ENCODE data around the gene KLHL33. TPM values are rescaled to one million over a fixed set of nuclear protein-coding genes. Genes with fewer than 3 reads are reported as not detected.

Gene KLHL33
- total RNA-seq, 1 donor from 2014 or later = not detected

Other genes starting within 250 kb of the KLHL33 start
- not detected in 2 replicates for gene OR11G2, start 245.3 kb downstream of the KLHL33 start, total RNA-seq
- not detected in 2 replicates for gene OR11H6, start 212.5 kb downstream of the KLHL33 start, total RNA-seq
- not detected in 2 replicates for gene OR11H7, start 207.2 kb downstream of the KLHL33 start, total RNA-seq
- gene OR11H4, start 196.9 kb downstream of the KLHL33 start, total RNA-seq = not detected in 2 replicates
- 30.4 and 31.2 TPM in 2 replicates for gene TTC5, start 130.2 kb downstream of the KLHL33 start, total RNA-seq
- gene CCNB1IP1, start 102.9 kb downstream of the KLHL33 start, total RNA-seq = 44.0 and 46.8 TPM in 2 replicates
- gene PARP2, start 92.5 kb downstream of the KLHL33 start, total RNA-seq = 31.2 and 31.5 TPM in 2 replicates
- 32.7 and 33.6 TPM in 2 replicates for gene TEP1, start 22.7 kb downstream of the KLHL33 start, total RNA-seq
- 66.0 and 66.5 TPM in 2 replicates for gene OSGEP, start 18.6 kb upstream of the KLHL33 start, total RNA-seq
- gene APEX1, start 19.1 kb upstream of the KLHL33 start, total RNA-seq = 217 and 228 TPM in 2 replicates
- 28.2 and 33.7 TPM in 2 replicates for gene PIP4P1, start 25.3 kb upstream of the KLHL33 start, total RNA-seq
- gene PNP, start 33.2 kb upstream of the KLHL33 start, total RNA-seq = 133 and 137 TPM in 2 replicates
- gene RNASE10, start 69.4 kb upstream of the KLHL33 start, total RNA-seq = 0.16 and 0.21 TPM in 2 replicates
- gene RNASE9, start 124.9 kb upstream of the KLHL33 start, total RNA-seq = not detected in 2 replicates
- gene RNASE11, start 151.8 kb upstream of the KLHL33 start, total RNA-seq = not detected in 2 replicates
- not detected in 2 replicates for gene RNASE12, start 155.2 kb upstream of the KLHL33 start, total RNA-seq
- gene OR6S1, start 205.5 kb upstream of the KLHL33 start, total RNA-seq = not detected in 2 replicates
- 0.73 and 1.1 TPM in 2 replicates for gene RNASE4, start 248.4 kb upstream of the KLHL33 start, total RNA-seq